Esophagus muscularis mucosa (tissue), 4 donors: ENCODE measurements around the gene ART4. TPM values are rescaled to one million over a fixed set of nuclear protein-coding genes. Genes with fewer than 3 reads are reported as not detected.
A peak's percentile ranks its signal among the peaks of the same experiment; 100 is the strongest.

Experiments used
- DNase-seq: peaks from one replicate; pipeline ENCODE4 v3.0.0-alpha.2; 2017; ENCODE audit errors: extremely low spot score
- H3K27ac ChIP-seq, 4 donors: fragments of 200-600 bp; sonication (generic); replicated peaks in 1 of 4; 1 replicate in 3 of 4; 2 replicates in 1 of 4; pipeline ENCODE4 v1.5.1; 2016 to 2019; ENCODE audit warnings: mild to moderate bottlenecking in 1 of 4
- H3K27me3 ChIP-seq, 4 donors: fragments of 200-600 bp; sonication (generic); one replicate each; pipeline versions ENCODE4 v1.5.1 to v1.6.0; 2016 to 2019
- H3K36me3 ChIP-seq, 4 donors: fragments of 200-600 bp; sonication (generic); one replicate each; pipeline ENCODE4 v1.5.1; 2016 to 2019
- H3K4me1 ChIP-seq, 4 donors: fragments of 200-600 bp; sonication (generic); one replicate each; pipeline ENCODE4 v1.5.1; 2016 to 2019
- H3K4me3 ChIP-seq, 4 donors: fragments of 200-600 bp; sonication (generic); 1 replicate in 2 of 4; 2 replicates in 2 of 4; pipeline ENCODE4 v1.5.1; 2016 to 2019; ENCODE audit warnings: mild to moderate bottlenecking in 4 of 4, moderate library complexity in 1 of 4
- H3K9me3 ChIP-seq, 4 donors: fragments of 200-600 bp; sonication (generic); 1 replicate in 3 of 4; 2 replicates in 1 of 4; pipeline ENCODE4 v1.5.1; 2016 to 2019
- CTCF ChIP-seq, 3 experiments: fragments of 200-600 bp in 2 of 3; fragments of 450-650 bp in 1 of 3; sonication (generic) in 2 of 3; IDR thresholded peaks; one replicate each; pipeline ENCODE4 v1.5.1; 2017 to 2019; ENCODE audit warnings: antibody characterized with exemption in 3 of 3, mild to moderate bottlenecking in 2 of 3, moderate library complexity in 1 of 3
- EP300 ChIP-seq: sonication (generic); formaldehyde crosslinking; IDR thresholded peaks from one replicate; pipeline ENCODE4 v1.6.1; 2017; ENCODE audit warnings: antibody characterized with exemption
- POLR2A ChIP-seq: fragments of 450-650 bp; IDR thresholded peaks from one replicate; pipeline ENCODE4 v1.6.1; 2017; ENCODE audit warnings: antibody characterized with exemption, moderate library complexity, mild to moderate bottlenecking, low read depth
- POLR2AphosphoS5 ChIP-seq, 2 donors: sonication (generic); formaldehyde crosslinking; IDR thresholded peaks; one replicate each; pipeline ENCODE4 v1.6.1; 2017; ENCODE audit warnings: antibody characterized with exemption in 2 of 2
- WGBS: methylation state at CpG from one replicate; pipeline ENCODE4 v1.1.5; 2018; 5-methylcytosine and 5-hydroxymethylcytosine counted together
- intact Hi-C: fragments of 100-400 bp; cut with DNase I; formaldehyde crosslinking; loops from one replicate; pipeline ENCODE4 v1.15.1; 2023
- total RNA-seq, 4 donors: library from RNA; depleted of rRNA; stranded (reverse); fragments of >200 nt; gene quantifications; one replicate each; pipeline versions ENCODE4 v1.1.0 to v1.2.1, GENCODE V29; 2016

Gene ART4
- total RNA-seq, 4 donors from 2014 or later, result 0.83 to 2.7 (median 1.9) TPM

- H3K4me3 ChIP-seq, result peak within 1 kb of the TSS; percentile 49 to 63 (median 60)
- H3K27me3 ChIP-seq, result no peaks in the 10 kb centered on the region
- TF ChIP-seq EP300 (no peak), POLR2A (peak; percentile 46), POLR2AphosphoS5 (IDR thresholded peaks at IDR 0.05) (peak; percentile 71 to 95), CTCF (IDR thresholded peaks at IDR 0.05) (no peak)
- peaks cover 16 to 48% (median 37%) of the 10 kb centered on the region in 4 donors for H3K4me1 ChIP-seq
- no peaks in the 10 kb centered on the region for H3K9me3 ChIP-seq
- intact Hi-C loops, result loop anchor here (5.0 kb wide), 1 partner anchor 38 kb away; no protein-coding TSS in a partner anchor
- 20% methylated on average over 6 of the region's 6 CpGs for WGBS
- DNase-seq, result peak; percentile 94
- peak within 1 kb of the TSS; percentile 81 to 87 (median 86) for H3K27ac ChIP-seq
- H3K36me3 ChIP-seq, result peaks cover 10 to 18% (median 14%) of the 10 kb centered on the region in 4 donors
Observed at GRCh38 chr12:14885718-14886221, 42.4 kb upstream of the ART4 start, which contains the start of gene MGP. Gene MGP, minus strand, starts transcription at chr12:14885854. Its CDS starts 63 bp downstream, at chr12:14885791.

- Histone ChIP-seq H3K36me3 (peaks cover 10 to 19% (median 14%) of the 10 kb centered on the region in 4 donors), H3K4me3 (peak overlapping the region; percentile 49 to 63 (median 60)), H3K27me3 (no peaks in the 10 kb centered on the region), H3K9me3 (no peaks in the 10 kb centered on the region), H3K27ac (peak overlapping the region; percentile 81 to 87 (median 86)), H3K4me1 (peaks cover 16 to 46% (median 35%) of the 10 kb centered on the region in 4 donors)
- WGBS, result 0% methylated on average over 5 of the region's 5 CpGs
- intact Hi-C loops, result no loop called here
- TF ChIP-seq POLR2AphosphoS5 (IDR thresholded peaks at IDR 0.05) (peak; percentile 58 to 75), EP300 (no peak), POLR2A (no peak), CTCF (IDR thresholded peaks at IDR 0.05) (no peak)
- DNase-seq, result peak; percentile 97
Observed at GRCh38 chr12:14884458-14884878, 41.1 kb upstream of the ART4 start.

GRCh38 chr12:14883686-14884085, 40.4 kb upstream of the ART4 start:
- WGBS, result 59% methylated on average over 10 of the region's 10 CpGs
- no peak for TF ChIP-seq CTCF (IDR thresholded peaks at IDR 0.05)
- no peak for TF ChIP-seq POLR2AphosphoS5 (IDR thresholded peaks at IDR 0.05)
- TF ChIP-seq POLR2A, result no peak
- no peak for TF ChIP-seq EP300
- Histone ChIP-seq H3K36me3 (peaks cover 10 to 19% (median 14%) of the 10 kb centered on the region in 4 donors), H3K4me3 (peak overlapping the region; percentile 49 to 63 (median 60)), H3K27me3 (no peaks in the 10 kb centered on the region), H3K27ac (peak overlapping the region; percentile 81 to 87 (median 86)), H3K4me1 (peaks cover 16 to 38% (median 34%) of the 10 kb centered on the region in 4 donors), H3K9me3 (no peaks in the 10 kb centered on the region)
- DNase-seq, result no peak
- intact Hi-C loops, result no loop called here

DNA sequence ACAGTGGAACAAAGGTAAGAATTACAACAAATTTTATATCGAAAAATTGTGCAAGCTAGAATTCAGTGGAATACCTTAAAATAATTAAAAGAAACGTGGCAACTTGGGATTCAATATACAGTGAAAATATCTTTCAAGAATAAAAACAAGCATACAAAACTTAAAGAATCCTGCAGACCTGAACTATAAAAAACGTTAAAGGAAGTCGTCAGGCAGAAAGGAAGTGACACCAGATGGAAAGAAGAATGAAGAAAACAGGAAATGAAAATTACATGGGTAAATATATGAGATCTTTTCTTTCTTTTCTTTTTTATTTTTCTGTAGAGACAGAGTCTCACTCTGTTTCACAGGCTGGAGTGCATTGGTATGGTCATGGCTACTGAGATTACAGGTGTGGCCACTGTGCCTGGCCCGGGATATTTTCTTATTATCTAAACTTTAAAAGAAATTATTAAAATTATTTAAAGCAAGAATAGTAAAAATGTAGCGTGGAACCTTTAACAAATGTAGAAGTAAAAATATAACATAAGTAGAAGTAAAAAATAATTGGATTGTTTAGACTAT, 37.6 kb upstream of the ART4 start:
- TF ChIP-seq POLR2AphosphoS5 (IDR thresholded peaks at IDR 0.05), result no peak
- no peak for TF ChIP-seq CTCF (IDR thresholded peaks at IDR 0.05)
- TF ChIP-seq POLR2A, result no peak
- TF ChIP-seq EP300, result no peak
- no peaks in the 10 kb centered on the region for H3K9me3 ChIP-seq
- WGBS, result 76% methylated on average over 6 of the region's 6 CpGs
- H3K36me3 ChIP-seq, result peaks cover 10 to 19% (median 14%) of the 10 kb centered on the region in 4 donors
- no peak overlapping the region for H3K4me3 ChIP-seq
- DNase-seq, result no peak
- H3K27ac ChIP-seq, result no peak overlapping the region
- intact Hi-C loops, result no loop called here
- peaks cover 9 to 27% (median 25%) of the 10 kb centered on the region in 4 donors for H3K4me1 ChIP-seq
- H3K27me3 ChIP-seq, result no peaks in the 10 kb centered on the region
